Activated CD4-positive, alpha-beta T cell treated with anti-CD3 and anti-CD28 coated beads, Interleukin-2, amount 50 U/mL, for 48 hours (primary cell): ENCODE measurements around the gene EPS8L3.
"Not testable (repeated sequence)": the region's sequence is repeated elsewhere in the genome, so short reads cannot be mapped to it uniquely, and the experiment has no call there.

Source experiments
- DNase-seq, 2 experiments: peaks; one replicate each; pipeline ENCODE4 v3.0.0-alpha.2; 2020

EPS8L3 gene, protein sequence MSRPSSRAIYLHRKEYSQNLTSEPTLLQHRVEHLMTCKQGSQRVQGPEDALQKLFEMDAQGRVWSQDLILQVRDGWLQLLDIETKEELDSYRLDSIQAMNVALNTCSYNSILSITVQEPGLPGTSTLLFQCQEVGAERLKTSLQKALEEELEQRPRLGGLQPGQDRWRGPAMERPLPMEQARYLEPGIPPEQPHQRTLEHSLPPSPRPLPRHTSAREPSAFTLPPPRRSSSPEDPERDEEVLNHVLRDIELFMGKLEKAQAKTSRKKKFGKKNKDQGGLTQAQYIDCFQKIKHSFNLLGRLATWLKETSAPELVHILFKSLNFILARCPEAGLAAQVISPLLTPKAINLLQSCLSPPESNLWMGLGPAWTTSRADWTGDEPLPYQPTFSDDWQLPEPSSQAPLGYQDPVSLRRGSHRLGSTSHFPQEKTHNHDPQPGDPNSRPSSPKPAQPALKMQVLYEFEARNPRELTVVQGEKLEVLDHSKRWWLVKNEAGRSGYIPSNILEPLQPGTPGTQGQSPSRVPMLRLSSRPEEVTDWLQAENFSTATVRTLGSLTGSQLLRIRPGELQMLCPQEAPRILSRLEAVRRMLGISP

DNA sequence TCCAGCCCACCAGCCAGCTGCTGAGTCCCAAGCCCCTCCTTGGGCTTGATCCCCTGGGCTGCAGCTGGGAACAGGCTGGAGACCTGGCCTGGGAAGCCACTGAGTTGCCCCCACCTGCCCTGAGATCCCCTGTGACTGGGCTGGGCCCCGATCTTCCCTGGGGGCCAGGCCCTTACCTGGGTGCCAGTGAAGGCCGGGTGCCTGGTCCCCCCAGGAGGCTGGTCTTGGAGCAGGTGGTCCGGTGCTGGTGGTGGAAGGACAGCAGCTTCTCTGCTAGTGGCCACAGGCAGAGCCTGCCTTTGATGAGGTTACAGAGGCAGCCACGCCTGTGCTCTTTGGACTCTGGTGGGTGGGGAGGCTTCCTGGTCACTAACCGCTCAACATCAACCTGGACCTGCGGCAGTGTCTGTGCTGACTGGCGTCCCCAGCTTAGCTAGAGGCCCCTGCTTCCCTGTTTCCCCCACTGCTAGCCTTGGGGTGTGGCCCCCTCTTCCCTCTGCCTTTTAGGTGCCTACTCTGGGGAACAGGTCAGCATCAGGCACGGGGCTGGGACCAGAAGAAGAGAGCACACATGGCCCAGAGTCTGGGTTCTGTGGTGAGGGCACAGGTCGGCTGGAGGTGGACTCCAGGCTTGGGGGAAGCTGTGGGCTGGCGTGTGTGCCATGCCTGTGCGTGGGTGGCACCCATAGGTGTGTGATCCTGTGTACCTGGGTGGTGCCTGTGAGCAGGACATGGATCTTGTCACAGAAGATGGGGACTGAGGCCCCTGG lies at the start of gene EPS8L3:
TSS of gene EPS8L3 (minus strand) at position 278 of the 770 bp plus-strand sequence. CDS start 2,174 bp downstream, outside the sequence.
- DNase-seq, result no peak

DNA sequence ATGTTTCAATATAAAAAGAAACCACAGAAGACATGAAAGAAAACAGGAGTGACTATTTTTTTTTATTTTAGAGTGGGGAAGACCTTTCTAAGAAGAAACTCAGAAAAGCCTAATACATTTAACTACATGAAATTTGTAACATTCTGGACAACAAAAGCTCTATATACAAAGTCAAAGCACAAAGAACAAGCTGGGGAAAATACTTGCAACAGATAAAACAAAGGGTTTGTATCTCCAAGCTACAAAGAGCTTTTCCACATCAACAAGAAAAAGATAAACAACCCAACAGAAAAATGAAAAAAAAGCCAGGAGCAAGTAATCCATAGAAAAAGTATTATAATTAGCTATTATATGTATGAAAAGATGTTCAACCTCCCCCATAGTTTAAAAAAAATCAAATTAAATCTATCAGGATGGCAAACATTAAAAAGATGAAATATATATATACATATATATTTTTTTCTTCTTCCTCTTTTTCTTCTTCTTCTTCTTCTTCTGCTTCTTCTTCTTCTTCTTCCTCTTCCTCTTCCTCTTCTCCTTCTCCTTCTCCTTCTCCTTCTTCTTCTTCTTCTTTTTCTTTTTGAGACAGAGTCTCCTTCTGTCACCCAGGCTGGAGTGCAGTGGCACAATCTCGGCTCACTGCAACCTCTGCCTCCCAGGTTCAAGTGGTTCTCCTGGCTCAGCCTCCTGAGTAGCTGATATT lies 49.1 kb upstream of the EPS8L3 start:
- DNase-seq, result no peak

DNA sequence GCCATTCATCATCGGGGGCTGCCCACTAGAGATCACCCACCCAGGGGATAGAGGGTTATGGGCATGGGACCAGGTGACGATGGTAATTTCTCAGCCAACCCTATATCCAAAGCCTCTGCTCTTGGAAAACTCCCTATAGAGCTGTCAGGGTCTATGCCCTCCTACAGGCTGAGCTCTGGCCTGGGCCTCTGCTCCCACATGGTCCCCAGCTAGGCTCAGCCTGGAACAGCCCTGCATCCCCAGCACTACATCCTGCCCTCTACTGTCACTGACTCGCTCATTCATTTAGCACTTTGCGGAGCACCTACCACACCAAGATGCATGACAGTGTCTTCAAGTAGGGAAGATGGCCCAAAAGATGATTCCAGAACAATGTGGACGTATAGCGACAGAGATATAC lies 45.0 kb upstream of the EPS8L3 start:
- no peak for DNase-seq

DNA sequence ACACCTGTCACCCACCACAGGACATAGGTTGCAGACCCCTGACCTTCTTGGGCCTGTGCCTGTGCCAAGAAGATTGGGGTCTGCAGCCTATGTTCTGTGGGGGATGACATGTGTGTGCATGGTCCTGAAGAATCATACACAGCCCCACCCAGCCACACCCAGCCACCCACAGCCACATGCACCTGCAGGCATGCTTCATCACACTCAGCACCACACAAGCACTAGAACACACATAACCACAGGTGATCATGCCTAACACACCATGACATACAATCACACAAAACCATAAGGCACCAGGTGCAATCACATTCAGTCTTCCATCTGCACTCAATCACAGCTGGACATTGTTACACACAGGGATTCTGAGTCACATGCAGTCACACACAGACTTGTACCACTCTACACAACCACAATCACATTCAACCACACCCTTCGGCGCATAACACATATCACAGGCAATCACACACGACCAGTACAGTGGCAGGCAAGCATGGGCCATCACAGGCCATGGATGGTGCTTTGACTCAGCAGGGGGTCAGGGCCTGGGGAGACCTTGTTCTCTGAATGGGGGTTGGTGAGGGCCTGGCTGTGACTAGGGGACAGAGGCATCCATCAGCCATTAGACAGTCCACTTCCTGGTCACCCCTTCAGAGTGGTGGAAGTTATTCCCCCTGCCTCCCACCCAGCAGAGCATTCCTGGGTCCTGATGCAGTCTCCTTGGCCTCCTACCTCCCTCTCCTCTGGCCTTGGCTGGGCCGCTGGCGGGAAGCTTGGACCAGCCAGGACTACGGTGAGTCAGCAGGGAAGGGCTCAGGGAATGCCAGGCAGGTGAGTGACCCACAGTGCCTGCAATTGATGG lies 44.3 kb upstream of the EPS8L3 start:
- no peak for DNase-seq

DNA sequence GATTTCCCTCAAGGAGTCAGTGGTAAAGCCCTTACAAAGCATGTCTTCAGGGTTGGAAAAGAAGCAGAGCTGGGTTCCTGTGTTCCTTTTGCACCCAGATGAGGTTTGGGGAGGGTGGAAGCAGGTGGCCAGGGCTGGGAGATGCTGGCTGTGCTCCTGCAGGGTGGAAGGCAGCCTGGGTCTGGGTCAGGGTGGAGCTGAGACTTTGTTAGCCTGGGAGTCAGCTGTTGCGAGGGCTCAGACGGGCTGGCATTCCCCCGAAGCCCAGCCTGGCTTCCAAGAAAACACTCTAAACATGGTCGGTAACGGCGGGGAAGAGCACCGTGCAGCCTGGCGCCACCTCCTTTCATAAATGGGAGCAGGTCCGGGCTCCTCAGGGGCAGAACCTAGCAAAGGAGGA lies 43.7 kb upstream of the EPS8L3 start:
- no peak for DNase-seq

DNA sequence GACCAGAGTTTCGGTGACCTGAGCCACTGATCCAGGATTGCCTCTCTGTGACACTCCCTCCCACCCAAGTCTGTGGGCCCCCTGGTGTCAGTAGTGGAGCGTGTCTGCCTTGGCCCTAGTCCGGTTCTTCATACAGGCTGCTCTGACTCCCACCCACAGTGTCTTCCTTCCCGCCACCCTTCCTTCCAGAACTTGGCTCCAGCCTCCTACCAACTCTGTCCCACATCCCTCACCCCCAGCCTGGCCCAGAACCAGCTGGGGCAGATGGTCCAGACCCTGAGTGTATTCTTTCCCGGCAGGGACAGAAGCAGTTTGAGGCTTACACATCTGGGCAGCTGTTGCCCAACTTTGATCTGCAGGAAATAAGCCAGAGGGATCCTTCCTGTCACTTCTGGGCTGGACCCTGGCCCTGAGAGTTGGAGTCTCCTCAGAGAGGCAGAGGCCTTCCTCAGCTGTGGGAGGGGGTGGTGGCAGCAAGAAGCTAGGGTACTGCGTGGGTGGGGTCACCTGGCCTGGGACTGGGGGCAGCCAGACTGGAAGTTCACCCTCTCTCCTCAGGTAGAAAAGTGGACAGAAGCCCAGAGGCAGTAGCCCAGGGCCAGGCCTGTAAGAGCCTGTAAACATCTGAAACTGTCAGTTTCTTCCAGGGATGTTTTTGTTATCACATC lies 43.1 kb upstream of the EPS8L3 start:
- no peak for DNase-seq

DNA sequence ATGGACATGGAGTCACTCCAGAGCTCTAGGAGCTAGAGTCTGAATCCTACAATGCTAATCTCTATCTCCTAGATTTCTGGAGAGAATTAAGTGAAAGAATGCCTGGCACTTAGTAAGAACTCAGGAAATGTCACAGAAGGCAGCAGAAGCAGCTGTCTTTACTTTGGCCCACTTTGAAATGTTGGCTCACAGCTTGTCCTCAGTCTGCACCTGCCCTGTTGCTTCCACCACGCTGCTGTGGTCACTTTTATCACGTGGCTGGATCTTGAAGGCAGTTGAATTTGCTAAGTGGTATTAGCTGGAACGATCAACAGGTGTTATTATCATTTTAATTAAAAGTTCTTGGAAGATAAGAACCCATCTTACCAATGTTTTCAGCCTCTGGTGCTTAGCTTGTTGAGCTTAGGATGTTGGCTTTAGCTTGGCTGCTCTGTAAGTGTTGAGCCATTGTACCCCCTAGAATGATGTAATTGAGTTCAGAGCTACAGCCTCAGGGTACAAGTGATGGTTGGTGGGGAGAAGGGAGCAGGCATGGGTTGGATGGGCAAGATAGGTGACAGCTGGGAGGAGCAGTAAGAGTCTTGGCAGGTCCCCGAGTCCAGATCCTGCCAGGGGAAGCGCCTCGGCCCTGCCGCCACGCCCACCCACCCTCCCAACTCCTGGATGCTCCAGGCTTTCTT lies 41.9 kb upstream of the EPS8L3 start:
- DNase-seq, result no peak

DNA sequence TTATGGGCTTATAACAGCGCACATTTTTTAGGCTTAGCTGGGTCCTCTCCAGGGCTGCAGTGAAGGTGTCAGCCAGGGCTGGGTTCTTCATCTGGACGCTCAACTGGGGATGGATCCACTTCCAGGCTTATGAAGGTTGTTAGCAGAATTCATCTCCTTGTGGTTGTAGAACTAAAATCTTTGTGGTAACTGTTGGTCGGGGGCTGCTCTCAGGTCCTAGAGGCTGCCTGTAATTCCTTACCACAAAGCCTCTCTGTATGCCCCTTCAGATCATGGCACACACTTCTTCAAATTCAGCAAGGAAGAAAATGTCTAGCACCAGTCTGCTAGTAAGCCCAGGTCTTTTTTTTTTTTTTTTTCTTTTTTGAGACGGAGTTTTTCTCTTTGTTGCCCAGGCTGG lies 40.9 kb upstream of the EPS8L3 start:
- DNase-seq, result no peak

DNA sequence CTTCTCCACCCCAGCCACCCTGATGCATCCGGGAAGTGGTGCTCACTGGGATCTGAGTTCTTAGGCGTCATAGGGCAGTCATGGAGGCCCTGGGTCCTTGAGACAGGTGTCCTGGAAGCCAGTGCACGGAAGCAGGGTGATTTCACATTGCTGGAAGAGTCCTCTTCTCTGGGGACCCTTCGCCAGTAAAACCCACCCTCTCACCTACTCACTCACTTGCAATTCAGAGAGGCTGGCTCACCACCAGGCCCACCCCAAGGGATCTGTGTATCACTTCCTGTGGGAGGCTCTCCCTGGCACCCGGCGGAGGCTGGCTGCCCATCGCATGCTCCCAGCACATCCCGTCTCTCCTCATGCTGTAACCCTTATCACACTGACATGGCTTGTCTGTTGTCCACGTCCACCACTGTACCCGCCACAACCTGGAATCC lies 40.2 kb upstream of the EPS8L3 start:
- no peak for DNase-seq

DNA sequence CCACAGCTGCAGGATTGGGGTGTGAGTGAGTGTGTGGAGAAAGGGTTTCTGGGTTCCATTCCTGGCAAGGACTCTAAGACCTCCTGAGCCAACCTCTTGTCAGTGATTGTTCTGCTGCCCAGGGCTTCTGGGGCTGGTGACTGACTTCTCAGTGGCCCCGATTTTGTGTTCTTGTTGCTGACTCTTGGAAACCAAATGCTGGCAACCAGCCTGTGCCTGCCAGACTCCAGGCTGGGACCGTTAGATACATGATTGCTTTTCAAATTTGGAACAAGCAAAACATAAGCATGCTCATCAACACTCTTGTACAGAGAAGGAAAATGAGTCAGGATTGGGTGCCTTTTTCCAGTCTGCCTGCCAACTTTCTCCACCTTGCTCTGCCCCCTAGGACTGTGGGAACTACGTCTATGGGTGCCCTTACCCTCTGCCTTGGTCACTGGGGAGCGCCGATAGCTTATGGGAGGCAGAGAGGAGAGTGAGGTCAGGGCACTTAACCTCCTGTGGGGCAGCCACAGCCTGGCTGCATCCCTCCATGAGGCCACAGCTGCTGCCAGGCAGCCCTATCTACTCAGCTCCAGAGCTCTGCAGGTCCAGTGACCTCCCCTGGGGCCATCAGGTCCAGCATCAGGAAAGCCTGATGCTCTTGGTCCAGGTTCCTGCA lies 39.3 kb upstream of the EPS8L3 start:
- DNase-seq, result no peak

DNA sequence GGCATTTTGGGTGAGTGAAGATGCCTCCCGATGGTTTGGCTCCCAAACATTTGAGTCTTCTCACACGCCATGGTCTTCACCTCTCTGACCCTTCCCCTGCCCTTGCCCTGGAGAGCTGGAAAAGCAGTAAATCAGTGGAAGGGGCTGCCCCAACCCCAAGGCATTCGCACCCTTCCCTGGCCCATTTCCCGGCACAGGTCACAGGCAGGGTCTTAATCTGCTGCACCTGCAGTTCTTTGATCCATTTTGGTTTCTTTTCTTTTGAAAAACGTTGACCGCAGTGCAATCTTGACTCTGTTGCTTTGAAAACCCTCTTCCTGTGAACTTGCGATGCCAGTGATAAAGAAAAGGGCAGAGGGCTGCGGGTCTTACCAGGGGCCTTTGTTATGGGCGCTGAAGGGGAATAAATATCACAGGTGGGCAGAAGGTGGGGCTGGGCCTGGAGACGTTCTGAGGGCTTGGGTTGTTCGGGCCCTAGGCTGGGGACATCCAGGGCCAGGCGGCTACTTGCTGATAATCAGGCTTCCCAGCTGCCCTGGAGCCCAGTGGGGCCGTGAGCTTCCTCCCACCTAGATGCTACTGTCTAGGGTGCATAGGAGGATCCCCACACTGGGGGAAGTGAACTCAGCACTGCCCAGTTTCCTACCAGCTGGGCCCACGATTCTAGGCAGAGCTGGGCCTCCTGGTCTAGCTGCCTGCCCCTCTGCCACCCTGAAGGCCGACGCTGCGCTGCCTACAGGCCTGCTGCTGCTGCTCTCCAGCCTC lies 38.6 kb upstream of the EPS8L3 start:
- peak; percentile 55 to 64 for DNase-seq

DNA sequence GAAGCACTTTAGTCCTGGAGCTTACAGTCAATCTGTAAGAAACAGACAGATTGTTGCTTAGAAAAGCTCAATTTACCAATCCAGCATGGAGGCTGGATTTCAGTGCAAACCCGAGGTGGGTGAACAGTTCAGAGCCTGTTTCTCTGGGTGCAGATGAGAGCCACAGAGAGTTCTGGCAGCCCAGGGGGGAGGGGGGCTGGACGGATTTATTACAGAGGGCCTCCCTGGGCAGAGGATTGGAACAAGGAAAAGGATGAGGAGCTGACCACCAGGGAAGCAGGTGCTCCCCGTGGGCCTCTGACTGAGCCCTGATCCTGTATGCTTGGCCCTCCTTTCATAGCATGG lies 38.0 kb upstream of the EPS8L3 start:
- peak in 1 of 2 experiments; percentile 39 for DNase-seq

DNA sequence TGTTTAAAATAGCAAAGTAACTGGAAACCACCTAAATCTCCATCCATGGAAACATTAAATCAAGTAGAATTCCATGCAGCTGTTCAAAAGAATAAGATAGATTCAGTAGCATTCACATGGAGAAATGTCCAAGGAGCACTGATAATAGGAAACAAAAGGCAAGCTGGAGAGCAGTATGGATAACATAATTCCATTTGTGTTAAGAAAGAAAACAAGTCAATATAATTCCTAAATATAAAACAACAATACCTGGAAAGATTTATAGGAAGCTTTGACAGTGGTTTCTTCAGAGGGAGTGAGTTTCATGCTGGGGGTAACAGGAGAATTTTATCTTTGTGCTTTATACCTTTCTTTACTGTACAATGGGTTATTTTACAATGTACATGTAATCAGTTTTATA lies 36.6 kb upstream of the EPS8L3 start:
- no peak for DNase-seq

DNA sequence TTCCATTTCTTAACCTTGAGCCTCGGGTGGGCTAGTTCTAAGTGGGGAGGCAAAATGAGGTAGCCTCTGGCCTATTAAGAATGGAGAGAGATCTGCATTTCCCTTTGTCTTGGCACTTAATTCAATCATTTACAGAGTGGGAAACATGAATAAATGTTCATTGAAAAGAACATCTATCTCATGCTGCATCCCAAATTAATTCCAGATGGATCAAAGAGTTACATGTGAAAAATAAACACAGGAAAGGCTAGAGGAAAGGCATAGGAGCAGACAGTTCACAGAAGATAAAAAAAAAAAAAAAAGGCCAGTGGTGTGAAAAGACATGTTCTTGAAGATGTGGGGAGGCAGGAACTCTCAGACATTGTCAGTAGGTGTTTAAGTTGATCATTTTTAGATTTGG lies 35.7 kb upstream of the EPS8L3 start:
- no peak for DNase-seq

DNA sequence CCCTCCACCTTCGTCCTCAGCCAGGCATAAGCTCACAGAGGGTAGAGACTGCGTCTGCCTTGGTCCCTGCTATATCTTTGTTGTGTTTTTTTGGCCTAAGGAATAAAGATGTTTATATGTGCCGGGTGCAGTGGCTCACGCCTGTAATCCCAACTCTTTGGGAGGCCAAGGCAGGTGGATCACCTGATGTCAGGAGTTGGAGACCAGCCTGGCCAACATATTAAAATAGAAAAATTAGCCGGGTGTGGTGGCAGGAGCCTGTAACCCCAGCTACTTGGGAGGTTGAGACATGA lies 33.5 kb upstream of the EPS8L3 start:
- DNase-seq, result not testable (repeated sequence)

DNA sequence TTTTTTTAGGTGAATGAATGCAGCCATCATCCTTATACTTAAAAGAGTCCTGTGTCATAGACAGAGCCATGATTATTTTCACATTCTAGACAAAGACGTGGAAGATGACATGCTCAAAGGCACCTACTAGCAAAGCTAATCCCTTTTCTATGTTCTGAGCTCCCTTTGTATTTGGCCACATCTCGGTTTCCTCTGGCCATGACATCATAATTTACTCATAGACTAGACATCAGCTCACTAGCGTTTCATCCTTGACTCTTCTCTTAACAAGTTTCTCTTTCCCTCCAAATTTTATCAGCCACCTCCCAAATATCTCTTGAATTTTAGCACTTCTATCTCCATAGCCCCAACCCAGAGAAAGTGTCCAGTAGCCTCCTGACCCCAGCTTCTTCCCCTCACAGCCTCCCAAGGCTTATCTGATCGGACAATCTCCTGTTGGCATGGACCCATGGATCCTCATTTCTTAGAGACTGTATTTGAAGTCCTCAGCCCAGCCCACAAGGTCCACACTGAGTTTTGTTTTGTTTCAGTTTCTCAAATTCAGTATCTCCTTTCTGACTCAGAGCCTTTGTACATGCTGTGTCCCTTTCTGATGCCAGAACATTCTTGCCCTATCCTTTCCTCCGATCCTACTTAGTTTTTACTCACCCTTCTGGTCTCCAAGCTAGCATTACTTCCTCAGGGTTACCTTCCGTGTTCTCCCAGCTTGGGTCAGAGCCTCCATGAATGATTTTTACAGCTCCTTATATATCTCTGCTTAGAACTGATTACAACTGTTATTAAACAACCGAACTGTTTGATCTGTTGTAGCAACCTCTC lies 33.0 kb upstream of the EPS8L3 start:
- no peak for DNase-seq

DNA sequence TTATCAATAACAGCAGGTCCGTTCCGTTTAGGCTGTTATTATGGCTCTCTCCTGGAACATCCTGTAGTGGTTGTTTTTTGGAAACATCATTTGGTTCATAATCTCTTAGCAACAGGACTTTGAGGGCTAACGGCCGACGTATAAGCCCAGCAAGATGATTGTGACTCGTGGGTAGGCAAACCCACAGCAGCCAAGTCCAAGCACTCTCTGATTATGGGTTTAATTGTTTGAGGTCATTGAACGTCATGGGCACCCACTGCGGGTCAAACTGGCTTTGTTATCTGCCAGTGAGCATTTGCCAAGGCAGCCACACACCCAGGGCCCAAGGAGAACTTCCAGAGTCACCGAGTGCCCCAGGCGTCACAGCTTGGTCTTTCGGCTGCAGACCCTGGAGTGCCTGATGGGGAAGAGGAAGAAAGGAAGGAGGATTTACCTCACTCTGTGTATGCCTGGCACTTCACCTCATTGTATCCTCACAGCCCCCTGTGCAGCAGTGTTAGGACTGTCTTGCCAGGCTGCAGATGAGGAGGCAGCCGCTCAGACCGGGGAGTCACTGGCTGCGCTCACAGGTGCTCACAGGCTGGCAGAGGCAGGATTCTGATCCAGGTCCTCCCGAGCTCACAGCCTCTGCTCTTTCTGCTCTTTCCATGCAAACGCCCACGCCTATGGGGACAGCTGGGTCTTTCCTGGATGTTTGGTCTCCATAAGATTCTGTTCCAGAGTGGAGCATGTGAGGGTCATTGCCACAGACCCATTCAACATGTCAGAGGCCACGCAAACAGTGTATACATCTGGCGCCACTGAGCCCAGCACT lies 30.8 kb upstream of the EPS8L3 start:
- DNase-seq, result no peak
